Fibroblast of pulmonary artery (primary cell): ENCODE results near the gene RGS2.

Experiments
- DNase-seq: peaks from one replicate; pipeline ENCODE4 v3.0.0-alpha.2; 2010; ENCODE audit warnings: low read depth
- H3K4me3 ChIP-seq: replicated peaks from 2 replicates; pipeline ENCODE4 v1.5.1; 2011; ENCODE audit warnings: low read depth, mild to moderate bottlenecking, control low read depth, low read length, moderate library complexity
- TF ChIP-seq, protein P1 (sequence below): IDR thresholded peaks from 2 replicates; pipeline ENCODE4 v1.5.1; 2011; ENCODE audit warnings: mild to moderate bottlenecking, control low read depth, low read length, inconsistent platforms; ENCODE audit errors: missing control alignments

The RGS2 gene

DNA sequence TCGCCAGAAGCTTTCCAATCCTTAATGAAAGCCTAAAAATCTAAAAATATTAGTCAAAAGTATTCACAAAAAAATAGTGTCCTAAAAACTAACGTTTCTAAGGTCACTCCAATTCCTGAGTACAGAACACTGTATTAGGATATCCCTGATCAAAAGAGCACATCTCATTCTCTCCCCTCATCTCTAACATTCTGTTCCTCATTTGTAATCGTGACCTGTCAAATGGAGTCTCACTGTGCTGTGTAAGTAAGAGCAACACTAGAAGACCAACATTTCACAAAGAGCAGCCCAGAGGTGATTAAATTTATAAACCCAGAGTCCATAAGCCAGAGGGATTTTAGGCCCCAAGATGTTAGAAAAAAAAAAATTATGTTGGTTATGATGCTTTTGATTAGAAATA lies 26.3 kb downstream of the RGS2 start:
- DNase-seq, result no peak
- H3K4me3 ChIP-seq, result no peak overlapping the region
- TF ChIP-seq, protein P1, sequence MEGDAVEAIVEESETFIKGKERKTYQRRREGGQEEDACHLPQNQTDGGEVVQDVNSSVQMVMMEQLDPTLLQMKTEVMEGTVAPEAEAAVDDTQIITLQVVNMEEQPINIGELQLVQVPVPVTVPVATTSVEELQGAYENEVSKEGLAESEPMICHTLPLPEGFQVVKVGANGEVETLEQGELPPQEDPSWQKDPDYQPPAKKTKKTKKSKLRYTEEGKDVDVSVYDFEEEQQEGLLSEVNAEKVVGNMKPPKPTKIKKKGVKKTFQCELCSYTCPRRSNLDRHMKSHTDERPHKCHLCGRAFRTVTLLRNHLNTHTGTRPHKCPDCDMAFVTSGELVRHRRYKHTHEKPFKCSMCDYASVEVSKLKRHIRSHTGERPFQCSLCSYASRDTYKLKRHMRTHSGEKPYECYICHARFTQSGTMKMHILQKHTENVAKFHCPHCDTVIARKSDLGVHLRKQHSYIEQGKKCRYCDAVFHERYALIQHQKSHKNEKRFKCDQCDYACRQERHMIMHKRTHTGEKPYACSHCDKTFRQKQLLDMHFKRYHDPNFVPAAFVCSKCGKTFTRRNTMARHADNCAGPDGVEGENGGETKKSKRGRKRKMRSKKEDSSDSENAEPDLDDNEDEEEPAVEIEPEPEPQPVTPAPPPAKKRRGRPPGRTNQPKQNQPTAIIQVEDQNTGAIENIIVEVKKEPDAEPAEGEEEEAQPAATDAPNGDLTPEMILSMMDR, result no peak

DNA sequence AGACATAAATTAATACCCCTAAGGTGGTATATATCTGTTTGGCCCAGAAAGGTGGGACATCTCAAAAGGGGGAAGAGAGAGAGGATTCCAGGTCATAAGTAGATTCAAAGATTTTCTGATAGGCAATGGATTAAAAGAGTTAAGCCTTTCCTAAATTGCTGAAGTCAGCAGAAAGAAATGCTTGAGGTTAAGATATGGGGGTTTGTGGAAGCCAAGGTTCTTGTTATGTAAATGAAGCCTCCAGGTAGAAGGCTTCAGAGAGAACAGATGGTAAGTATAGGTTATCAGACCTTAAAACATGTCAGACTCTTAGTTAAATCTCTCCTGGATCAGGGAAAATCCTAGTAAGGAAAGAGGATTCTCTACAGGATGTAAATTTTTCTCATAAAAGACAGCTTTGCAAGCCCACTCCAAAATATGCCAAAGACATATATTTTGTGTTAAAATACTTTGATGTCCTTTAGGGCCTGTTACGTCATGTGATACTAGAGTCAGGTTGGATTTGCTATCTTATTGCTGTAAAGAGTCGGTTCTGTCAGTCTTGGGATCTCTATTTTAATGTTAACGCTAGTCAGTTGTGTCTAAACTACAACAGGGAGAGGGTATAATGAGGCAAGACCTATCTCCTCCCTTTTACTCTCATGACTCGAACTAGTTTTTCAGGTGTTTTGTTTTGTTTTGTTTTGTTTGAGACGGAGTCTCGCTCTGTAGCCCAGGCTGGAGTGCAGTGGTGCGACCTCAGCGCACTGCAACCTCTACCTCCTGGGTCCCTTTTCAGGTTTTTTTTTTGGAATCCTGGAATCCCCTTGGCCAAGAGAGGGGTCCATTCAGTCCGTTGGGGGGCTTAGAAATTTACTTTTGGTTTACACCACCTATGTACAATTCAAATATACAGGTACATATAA lies 30.6 kb downstream of the RGS2 start:
- TF ChIP-seq, protein P1, result no peak
- no peak for DNase-seq
- no peak overlapping the region for H3K4me3 ChIP-seq

DNA sequence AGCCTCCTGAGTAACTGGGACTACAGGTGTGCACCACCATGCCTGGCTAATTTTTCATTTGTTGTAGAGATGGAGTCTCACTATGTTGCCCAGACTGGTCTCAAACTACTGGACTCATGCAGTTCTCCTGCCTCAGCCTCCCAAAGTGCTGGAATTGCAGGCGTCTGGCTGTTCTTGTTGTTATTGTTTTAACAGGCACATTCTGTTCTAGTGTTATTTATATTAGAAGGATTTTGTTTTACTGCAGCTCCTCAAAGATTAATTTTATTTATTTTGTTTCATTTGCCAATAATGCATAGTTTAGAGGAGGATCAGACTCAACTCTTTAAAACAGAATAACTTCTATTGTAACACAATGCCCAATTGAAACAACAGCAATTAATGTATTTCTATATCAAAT lies 35.5 kb downstream of the RGS2 start:
- TF ChIP-seq, protein P1, result no peak
- H3K4me3 ChIP-seq, result no peak overlapping the region
- DNase-seq, result no peak

DNA sequence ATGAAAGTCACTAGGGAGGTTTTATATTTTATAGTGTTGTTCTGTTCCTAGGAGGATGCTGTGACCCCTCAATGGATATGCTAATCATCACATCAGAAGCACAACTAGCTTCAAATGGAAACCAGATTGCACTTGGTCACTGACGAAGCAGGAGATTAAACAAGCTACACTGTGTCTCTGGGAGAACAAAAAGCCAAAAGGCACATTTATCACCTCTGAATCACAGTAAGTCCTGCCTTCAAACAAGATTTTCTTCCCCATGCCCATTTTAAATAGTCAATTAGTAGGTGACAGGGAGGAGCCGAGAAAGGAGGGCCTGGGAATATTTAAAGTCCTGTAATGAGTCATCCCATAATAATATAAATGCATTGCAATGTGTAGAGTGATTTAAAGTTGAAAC lies 38.1 kb downstream of the RGS2 start:
- TF ChIP-seq, protein P1, result no peak
- DNase-seq, result no peak
- H3K4me3 ChIP-seq, result no peak overlapping the region

- no peak for DNase-seq
- H3K4me3 ChIP-seq, result no peak overlapping the region
- TF ChIP-seq, protein P1, result no peak
Observed at GRCh38 chr1:192849011-192849410, 40.2 kb downstream of the RGS2 start.

- TF ChIP-seq, protein P1, result no peak
- DNase-seq, result no peak
- H3K4me3 ChIP-seq, result no peak overlapping the region
Observed at GRCh38 chr1:192849442-192849841, 40.6 kb downstream of the RGS2 start.
